ENCODE results near the gene ECSCR. TPM values are rescaled to one million over a fixed set of nuclear protein-coding genes. Genes with fewer than 3 reads are reported as not detected.
"Not testable (repeated sequence)": the region's sequence is repeated elsewhere in the genome, so short reads cannot be mapped to it uniquely, and the experiment has no call there.

The ECSCR gene
- total RNA-seq, 2 donors from 2014 or later = 30.1 to 35.4 TPM

DNA sequence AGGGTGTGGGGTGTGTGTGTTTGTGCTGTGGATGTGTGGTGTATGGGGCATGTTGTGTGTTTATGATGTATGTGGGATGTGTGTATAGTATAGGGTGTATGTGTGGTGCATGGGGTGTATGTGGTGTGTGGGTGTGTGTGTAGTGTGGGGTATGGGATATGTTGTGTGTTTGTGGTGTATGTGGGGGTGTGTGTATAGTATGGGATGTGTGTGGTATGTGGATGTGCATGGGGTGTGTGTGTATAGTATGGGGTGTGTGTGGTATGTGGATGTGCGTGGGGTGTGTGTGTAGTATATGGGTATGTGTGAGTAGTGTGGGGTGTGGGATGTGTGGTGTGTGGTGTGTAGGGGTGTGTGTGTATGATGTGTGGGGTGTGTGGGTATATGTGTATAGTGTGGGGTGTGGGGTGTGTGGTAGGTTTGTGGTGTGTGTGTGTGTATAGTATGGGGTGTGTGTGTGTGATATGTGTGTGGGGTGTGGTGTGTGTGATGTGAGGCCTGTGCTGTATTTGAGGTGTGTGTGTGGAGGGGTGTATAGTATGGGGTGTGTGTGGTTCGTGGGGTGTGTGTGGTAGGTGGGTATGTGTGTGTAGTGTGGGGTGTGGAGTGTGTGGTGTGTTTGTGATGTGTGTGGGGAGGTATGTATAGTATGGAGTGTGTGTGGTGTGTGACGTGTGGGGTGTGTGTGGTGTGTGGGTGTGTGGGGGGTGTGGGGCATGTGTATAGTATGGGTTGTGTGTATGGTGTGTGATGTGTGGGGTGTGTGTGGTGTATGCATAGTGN is 10.5 kb downstream of the ECSCR start:
- Histone ChIP-seq H3K27ac (no peak overlapping the region), H3K9me3 (no peaks in the 10 kb centered on the region), H3K27me3 (no peaks in the 10 kb centered on the region), H3K36me3 (peaks cover 6% of the 10 kb centered on the region), H3K4me1 (peaks cover 0 to 6% of the 10 kb centered on the region in 2 donors), H3K4me3 (no peak overlapping the region)
- TF ChIP-seq, protein P1, sequence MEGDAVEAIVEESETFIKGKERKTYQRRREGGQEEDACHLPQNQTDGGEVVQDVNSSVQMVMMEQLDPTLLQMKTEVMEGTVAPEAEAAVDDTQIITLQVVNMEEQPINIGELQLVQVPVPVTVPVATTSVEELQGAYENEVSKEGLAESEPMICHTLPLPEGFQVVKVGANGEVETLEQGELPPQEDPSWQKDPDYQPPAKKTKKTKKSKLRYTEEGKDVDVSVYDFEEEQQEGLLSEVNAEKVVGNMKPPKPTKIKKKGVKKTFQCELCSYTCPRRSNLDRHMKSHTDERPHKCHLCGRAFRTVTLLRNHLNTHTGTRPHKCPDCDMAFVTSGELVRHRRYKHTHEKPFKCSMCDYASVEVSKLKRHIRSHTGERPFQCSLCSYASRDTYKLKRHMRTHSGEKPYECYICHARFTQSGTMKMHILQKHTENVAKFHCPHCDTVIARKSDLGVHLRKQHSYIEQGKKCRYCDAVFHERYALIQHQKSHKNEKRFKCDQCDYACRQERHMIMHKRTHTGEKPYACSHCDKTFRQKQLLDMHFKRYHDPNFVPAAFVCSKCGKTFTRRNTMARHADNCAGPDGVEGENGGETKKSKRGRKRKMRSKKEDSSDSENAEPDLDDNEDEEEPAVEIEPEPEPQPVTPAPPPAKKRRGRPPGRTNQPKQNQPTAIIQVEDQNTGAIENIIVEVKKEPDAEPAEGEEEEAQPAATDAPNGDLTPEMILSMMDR (IDR thresholded peaks at IDR 0.05) = no peak
- no peak for DNase-seq (ENCODE audit: low spot score)

DNA sequence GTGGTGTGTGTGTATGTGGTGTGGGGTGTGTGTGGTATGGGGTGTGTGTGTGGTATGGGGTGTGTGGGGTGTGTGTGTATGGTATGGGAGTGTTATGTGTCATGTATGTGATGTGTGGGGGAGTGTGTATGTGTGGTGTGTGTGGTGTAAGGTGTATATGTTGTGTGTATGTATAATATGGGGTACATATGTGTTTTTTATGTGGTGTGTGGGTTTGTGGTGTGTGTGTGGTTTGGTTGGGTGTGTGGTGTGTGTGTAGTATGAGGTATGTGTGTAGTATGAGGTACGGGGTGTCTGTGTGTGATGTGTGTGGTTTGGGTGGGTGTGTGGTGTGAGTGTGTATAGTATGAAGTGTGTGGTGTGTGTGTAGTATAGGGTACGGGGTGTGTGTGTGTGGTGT is 11.4 kb downstream of the ECSCR start:
- Histone ChIP-seq H3K4me3 (no peak overlapping the region), H3K4me1 (peaks cover 0 to 12% of the 10 kb centered on the region in 2 donors), H3K27ac (no peak overlapping the region), H3K36me3 (peaks cover 6% of the 10 kb centered on the region), H3K27me3 (no peaks in the 10 kb centered on the region), H3K9me3 (no peaks in the 10 kb centered on the region)
- TF ChIP-seq, protein P1 (IDR thresholded peaks at IDR 0.05) = no peak
- DNase-seq (ENCODE audit: low spot score) = no peak

GRCh38 chr5:139446956-139447779 is 15.4 kb downstream of the ECSCR start:
- Histone ChIP-seq H3K27me3 (no peaks in the 10 kb centered on the region), H3K27ac (no peak overlapping the region), H3K36me3 (peaks cover 6% of the 10 kb centered on the region), H3K4me1 (peaks cover 0 to 12% of the 10 kb centered on the region in 2 donors), H3K9me3 (no peaks in the 10 kb centered on the region), H3K4me3 (no peak overlapping the region)
- no peak for DNase-seq (ENCODE audit: low spot score)
- TF ChIP-seq, protein P1 (IDR thresholded peaks at IDR 0.05) = no peak

GRCh38 chr5:139445325-139446170 is 17.0 kb downstream of the ECSCR start:
- Histone ChIP-seq H3K27me3 (no peaks in the 10 kb centered on the region), H3K36me3 (no peaks in the 10 kb centered on the region), H3K4me3 (no peak overlapping the region), H3K9me3 (no peaks in the 10 kb centered on the region), H3K4me1 (peaks cover 0 to 12% of the 10 kb centered on the region in 2 donors), H3K27ac (peak overlapping the region in 1 of 2 donors; percentile 16)
- no peak for DNase-seq (ENCODE audit: low spot score)
- TF ChIP-seq, protein P1 (IDR thresholded peaks at IDR 0.05) = no peak

DNA sequence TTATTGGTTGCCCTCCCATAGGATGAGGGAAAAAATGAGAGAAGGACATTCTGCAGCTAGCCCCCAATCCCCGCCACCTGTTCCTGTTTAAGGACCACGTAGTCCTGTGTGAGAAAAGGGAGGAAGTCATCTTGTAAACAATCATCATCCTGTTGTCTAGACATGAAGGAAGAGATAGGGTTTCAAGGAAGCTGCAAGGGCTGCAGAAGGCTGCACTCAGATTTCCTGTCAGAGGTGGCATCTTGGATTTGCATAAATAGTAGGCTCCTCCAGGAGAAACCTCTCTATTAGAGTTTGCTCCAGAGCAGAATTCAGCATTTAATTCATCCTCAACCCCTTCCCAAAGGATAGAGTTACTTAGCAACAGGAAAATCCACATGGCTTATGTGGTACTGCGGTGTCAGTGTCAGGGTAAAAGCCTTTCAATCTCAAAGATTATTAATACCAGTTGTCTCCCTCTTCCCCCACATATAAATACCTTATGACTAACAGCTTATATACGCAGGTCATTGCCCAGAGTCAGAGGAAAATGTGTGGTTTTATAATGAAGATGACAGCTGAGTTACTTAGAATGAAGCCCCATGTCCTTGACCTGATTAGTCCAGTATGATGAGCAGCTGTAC is 18.6 kb downstream of the ECSCR start:
- H3K4me1 ChIP-seq = peaks cover 0 to 18% of the 10 kb centered on the region in 2 donors
- H3K36me3 ChIP-seq = no peaks in the 10 kb centered on the region
- no peaks in the 10 kb centered on the region for H3K27me3 ChIP-seq
- TF ChIP-seq, protein P1 (IDR thresholded peaks at IDR 0.05) = no peak
- H3K27ac ChIP-seq = no peak overlapping the region
- no peak overlapping the region for H3K4me3 ChIP-seq
- DNase-seq (ENCODE audit: low spot score) = no peak
- no peaks in the 10 kb centered on the region for H3K9me3 ChIP-seq

DNA sequence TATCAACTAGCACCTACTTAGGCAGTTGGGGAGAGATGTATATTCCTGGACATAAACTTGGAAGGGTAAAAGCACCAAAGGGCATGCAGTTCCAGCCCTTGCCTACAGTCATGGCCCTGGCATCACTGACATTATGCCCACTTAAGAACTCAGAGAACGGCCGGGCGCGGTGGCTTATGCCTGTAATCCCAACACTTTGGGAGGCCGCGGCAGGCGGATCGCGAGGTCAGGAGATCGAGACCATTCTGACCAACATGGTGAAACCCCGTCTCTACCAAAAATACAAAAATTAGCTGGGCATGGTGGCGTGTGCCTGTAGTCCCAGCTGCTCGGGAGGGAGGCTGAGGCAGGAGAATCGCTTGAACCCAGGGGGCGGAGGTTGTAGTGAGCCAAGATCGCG is 22.1 kb downstream of the ECSCR start:
- not testable (repeated sequence) for DNase-seq (ENCODE audit: low spot score)

More for the DNA sequence above, 22.1 kb downstream of the ECSCR start:
- peaks cover 0 to 13% of the 10 kb centered on the region in 2 donors for H3K4me1 ChIP-seq
- peak overlapping the region; percentile 96 to 97 for H3K27ac ChIP-seq
- H3K27me3 ChIP-seq, H3K36me3 ChIP-seq, H3K4me3 ChIP-seq, H3K9me3 ChIP-seq: not testable (repeated sequence)
